ENCODE measurements around the gene KREMEN1.

Gene KREMEN1

DNA sequence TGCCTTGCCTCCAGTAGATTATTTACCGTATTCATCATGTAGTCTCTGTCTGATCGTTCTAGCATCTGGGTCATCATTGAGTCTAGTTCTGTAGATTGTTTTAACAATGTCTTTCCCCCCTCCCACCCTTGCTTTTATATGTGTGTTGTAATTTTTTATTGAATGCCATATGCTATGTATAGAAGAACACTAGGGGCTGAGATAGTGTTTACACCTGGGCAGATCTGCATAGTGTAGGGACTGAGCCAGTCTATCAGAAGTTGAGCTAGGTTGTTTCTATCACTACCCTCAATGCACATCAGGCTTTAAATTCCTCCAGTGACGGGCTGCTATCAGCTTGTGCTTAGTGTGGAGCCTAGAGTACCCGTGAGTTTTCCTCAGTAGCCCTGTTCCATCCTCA, 61.6 kb downstream of the KREMEN1 start:
- no peak for DNase-seq

DNA sequence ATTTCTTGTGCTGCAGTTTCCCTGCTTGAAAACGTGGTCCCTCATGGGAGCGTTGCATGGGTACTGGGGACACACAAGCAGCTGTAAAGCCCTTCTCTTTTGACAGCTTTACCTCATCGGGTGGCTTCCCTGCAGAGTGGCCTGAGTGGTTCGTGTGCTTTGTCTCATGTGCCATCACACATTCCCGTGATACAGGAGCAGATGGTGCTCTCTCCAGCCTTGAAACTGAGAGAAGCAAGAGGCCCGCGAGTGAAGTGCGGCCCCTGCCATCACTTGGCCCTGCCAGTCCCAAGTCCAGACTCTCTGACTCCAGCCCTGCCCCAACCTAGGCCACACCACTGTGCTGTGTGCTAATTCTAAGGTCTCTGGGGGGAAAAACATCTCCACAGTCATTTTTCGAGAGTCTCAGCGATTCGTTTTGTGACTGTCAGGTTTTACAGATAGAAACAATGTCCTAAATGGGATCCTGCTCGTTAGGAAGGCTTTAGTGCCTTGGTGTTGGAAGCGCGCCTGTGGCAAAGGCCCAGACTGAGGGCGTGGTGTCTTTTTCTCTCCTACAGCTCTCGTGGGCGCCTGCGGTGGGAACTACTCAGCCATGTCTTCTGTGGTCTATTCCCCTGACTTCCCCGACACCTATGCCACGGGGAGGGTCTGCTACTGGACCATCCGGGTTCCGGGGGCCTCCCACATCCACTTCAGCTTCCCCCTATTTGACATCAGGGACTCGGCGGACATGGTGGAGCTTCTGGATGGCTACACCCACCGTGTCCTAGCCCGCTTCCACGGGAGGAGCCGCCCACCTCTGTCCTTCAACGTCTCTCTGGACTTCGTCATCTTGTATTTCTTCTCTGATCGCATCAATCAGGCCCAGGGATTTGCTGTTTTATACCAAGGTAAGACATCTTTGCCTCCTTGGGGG, 64.2 kb downstream of the KREMEN1 start:
- DNase-seq: no peak

GRCh38 chr22:29138556-29139305, 65.9 kb downstream of the KREMEN1 start:
- no peak for DNase-seq

GRCh38 chr22:29139965-29140782, 67.3 kb downstream of the KREMEN1 start:
- DNase-seq: no peak

- no peak for DNase-seq
These were observed 68.3 kb downstream of the KREMEN1 start for GRCh38 chr22:29141078-29141688.

DNA sequence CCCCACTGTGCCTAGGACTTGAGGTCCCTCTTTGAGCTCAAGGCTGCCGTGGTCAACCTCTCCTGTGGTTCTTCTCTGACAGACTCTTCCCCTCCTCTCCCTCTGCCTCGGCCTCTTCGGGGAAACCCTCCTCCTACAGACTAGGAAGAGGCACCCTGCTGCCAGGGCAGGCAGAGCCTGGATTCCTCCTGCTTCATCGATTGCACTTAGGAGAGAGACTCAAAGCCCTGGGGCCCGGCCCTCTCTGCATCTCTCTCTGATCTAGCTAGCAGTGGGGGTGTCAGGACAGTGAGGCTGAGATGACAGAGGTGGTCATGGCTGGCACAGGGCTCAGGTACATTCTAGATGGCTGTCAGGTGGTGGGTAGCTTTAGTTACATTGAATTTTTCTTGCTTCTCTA, 69.3 kb downstream of the KREMEN1 start:
- DNase-seq: no peak

- no peak for DNase-seq
These were observed 71.3 kb downstream of the KREMEN1 start for GRCh38 chr22:29143941-29144785.

DNA sequence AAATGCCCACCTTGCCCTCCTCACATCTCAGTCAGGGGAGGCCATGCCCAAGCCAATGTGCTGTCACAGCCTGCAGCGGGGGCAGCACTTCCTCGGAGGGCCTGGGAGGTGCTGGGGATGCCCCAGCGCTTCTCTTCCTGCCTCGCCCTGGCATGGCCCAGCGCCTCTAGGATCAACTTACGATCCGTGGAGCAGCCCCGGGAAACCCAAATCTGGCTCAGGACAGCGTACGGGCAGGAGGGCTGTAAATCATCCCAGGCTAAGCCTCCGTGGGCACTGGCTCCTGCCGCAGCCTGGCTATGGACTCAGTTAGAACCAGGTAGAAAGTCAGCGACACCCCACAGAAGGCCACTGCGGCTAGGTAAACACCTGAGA, 71.9 kb downstream of the KREMEN1 start:
- no peak for DNase-seq

DNA sequence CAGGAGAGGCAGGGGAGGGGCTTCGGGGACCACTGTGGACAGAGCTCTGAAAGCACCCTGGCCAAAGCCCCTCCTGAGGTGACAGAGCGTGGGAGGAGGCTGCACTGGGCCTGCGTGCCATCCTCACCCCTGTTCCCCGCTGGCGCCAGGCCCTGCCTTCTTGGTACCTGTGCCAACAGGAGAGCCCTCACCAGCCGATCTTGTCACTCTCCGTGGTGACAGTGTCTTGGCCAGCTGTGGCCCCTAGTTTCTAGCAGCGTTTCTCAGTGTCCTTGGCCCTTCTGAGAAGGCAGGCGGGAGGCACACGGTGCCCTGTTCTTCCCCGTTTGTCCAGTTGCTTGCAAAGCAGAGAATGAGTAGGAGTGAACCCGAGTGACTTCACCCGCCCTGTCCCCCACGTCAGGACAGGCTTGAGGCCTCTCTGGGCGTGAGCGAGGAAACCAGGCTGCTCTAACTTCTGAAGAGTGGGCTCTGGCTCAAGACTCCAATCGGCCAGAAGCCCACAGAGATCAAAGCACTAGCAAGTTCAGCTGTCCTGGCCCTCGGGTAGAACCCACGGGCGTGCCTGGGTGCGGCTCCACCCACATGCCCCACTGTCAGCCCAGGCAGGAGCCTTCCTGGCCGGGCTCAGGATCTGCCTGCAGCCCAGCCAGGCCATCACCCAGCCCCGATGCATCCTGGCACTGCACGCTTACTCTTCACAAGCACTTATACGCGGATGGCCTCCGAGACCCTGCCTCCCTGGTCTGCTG, 72.7 kb downstream of the KREMEN1 start:
- no peak for DNase-seq

DNA sequence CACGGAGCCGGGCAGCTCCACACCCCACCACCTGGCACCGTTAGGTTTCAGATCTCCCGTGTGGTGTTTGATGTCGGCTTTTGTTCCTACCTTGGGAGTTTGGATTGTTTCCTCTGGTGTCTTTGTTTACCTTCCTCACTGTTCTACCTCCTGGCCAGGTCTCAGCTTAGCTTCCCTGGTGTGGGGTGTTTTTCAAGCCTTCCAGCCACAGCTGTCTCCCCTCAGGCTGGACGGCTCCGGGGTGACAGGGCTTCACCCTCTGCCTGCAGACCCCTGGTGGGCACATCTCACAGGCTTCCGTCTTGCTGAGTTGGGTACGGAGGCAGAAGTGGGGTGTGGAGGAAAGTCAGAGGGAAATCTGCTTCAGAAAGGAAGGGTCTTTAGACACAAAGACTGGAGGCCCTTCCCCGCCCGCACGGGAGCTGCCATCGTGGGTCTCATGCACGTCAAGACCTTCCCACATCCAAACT, 73.3 kb downstream of the KREMEN1 start:
- DNase-seq: no peak

DNA sequence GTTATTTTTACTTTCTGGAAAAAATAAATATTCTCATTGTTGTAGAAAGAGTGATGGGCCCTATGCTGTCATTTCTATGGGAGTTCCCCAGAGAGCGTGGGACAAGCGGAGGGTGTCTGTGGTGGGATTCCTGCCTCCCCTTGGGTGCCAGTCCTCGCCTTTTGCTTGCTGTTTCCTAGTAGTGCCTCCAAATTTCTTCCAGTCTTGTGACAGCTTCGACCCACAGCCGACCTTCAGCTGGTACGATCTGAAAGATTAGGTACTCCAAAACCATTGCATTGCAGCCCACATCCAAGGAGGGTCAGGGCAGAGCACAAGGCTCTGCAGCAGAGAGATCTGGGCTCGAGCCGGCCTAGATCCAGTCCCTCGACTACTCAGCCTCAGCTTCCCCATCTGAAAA, 73.9 kb downstream of the KREMEN1 start:
- no peak for DNase-seq

DNA sequence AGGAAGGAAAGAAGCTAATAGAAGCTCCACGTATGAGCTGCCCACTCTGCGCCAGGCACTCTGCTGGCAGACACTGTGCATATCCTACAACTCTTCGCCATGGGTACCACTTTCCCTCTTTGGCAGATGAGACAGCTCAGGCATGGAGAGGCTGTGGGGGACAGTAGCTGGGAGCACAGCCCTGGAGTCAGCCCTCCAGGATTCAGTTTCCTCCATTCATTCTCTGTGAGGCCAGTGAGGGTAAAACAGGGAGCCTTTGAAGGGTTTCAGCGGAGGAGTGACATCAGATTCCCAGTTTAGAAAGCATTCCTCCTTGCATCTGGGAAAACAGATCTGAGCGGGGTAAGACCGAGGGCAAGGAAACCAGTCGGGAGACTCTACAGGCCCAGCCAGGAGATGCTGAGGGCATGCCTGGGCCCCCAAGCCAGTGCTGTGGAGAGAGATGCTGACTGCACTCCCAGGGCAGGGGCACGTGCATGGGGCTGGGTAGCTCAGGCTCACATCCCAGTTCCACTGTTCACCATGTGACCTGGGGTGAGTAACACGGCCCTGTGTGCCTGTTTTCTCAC, 74.6 kb downstream of the KREMEN1 start:
- no peak for DNase-seq

- no peak for DNase-seq
These were observed 75.2 kb downstream of the KREMEN1 start for GRCh38 chr22:29148036-29148435.

- DNase-seq: no peak
These were observed 76.0 kb downstream of the KREMEN1 start for GRCh38 chr22:29148826-29149225.

DNA sequence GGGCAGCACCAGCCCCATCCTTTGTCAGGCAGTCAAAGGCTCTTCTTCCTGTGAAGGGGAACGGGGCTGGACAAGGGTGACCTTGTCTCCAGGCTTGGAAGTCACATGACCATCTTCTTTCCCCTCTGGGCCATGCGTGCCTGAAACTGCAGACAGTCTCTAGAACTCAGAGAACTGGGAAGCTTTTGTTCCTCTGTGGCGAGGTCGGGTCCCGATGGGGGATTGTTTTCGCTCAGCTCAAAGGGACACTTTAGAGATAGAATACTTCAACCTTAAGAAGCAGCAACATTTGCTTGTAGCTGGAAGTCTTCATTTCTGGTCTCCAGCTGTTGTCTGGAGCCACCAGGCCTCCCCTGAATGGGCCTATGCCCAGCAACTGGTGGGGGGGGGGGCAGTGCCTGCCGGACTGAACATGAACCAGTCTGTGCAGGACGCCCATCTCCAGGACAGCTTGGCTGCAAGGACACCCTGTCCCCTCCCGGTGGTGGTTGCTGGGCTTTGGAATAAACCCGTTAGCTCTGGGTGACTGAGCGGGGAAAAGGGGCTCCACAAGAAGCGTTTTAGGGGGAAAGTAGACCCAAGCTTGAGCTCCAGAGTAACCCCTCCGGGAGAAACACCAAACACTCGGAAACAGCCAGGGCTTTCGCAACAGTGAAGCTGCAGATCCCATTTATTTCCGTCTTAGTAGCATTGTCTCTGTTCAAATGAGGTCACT, 77.2 kb downstream of the KREMEN1 start:
- DNase-seq: no peak

GRCh38 chr22:29150701-29151100, 77.9 kb downstream of the KREMEN1 start:
- DNase-seq: no peak

DNA sequence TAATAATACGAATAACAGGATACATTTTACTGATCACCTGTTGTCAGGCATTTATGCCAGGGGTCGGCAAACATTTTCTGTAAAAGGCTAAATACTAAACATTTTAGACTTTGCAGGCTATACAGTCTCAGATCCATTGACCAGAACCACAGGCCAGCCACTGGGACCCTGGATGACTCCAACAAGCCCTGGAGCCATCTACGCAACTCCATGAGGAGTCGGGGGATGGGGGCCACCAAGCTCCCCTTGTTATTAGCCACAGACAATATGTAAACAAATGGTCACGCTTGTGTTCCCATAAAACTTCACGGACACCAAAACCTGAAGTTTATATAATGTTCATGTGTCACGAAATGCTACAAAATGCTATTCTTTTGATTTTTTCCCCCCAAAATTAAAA, 78.5 kb downstream of the KREMEN1 start:
- no peak for DNase-seq

GRCh38 chr22:29152045-29152953, 79.5 kb downstream of the KREMEN1 start:
- no peak for DNase-seq
